HG03103 (cell line): ENCODE data around the gene MTHFD1L.
"Not testable (repeated sequence)": the region's sequence is repeated elsewhere in the genome, so short reads cannot be mapped to it uniquely, and the experiment has no call there.

Experiments
- ATAC-seq: cut with Tn5 transposase; IDR thresholded peaks from one replicate; pipeline ENCODE4 v1.9.1; 2021; ENCODE audit warnings: low read depth; ENCODE audit not compliant: unreplicated experiment

MTHFD1L gene

GRCh38 chr6:151034825-151035781 lies 169.6 kb downstream of the MTHFD1L start:
- no peak for ATAC-seq

GRCh38 chr6:151036211-151036721 lies 170.8 kb downstream of the MTHFD1L start:
- ATAC-seq, result not testable (repeated sequence)

GRCh38 chr6:151036869-151037680 lies 171.6 kb downstream of the MTHFD1L start:
- no peak for ATAC-seq

- no peak for ATAC-seq
These were observed 173.1 kb downstream of the MTHFD1L start for GRCh38 chr6:151038616-151039015.

- not testable (repeated sequence) for ATAC-seq
These were observed 175.5 kb downstream of the MTHFD1L start for GRCh38 chr6:151040888-151041521.

GRCh38 chr6:151041686-151042085 lies 176.2 kb downstream of the MTHFD1L start:
- no peak for ATAC-seq

- not testable (repeated sequence) for ATAC-seq
These were observed 177.4 kb downstream of the MTHFD1L start for GRCh38 chr6:151042911-151043330.

- ATAC-seq, result no peak
These were observed 178.4 kb downstream of the MTHFD1L start for GRCh38 chr6:151043944-151044343.

- ATAC-seq, result no peak
These were observed 179.3 kb downstream of the MTHFD1L start for GRCh38 chr6:151044465-151045441.

GRCh38 chr6:151045511-151046222 lies 180.2 kb downstream of the MTHFD1L start:
- not testable (repeated sequence) for ATAC-seq

- no peak for ATAC-seq
These were observed 185.7 kb downstream of the MTHFD1L start for GRCh38 chr6:151051164-151051563.

- no peak for ATAC-seq
These were observed 186.6 kb downstream of the MTHFD1L start for GRCh38 chr6:151052021-151052646.

- no peak for ATAC-seq
These were observed 188.8 kb downstream of the MTHFD1L start for GRCh38 chr6:151054306-151054705.

GRCh38 chr6:151056230-151056907 lies 190.9 kb downstream of the MTHFD1L start:
- no peak for ATAC-seq

GRCh38 chr6:151057061-151057460 lies 191.6 kb downstream of the MTHFD1L start:
- no peak for ATAC-seq

GRCh38 chr6:151058021-151058733 lies 192.7 kb downstream of the MTHFD1L start:
- ATAC-seq, result no peak

- ATAC-seq, result no peak
These were observed 194.2 kb downstream of the MTHFD1L start for GRCh38 chr6:151059612-151060095.
